A549 (cell line): ENCODE results near the gene SPTBN5. TPM values are rescaled to one million over a fixed set of nuclear protein-coding genes. Genes with fewer than 3 reads are reported as not detected.

Experiments used
- ATAC-seq, 2 experiments: fragments of 200-7000 bp in 1 of 2; fragments of >200 bp in 1 of 2; cut with Nextera tagmentation in 1 of 2; cut with Tn5 transposase in 1 of 2; 3 replicates each; pipeline versions ENCODE4 v1.8.0 to v1.9.1; 2018 to 2020; ENCODE audit warnings: mild to moderate bottlenecking in 1 of 2, moderate library complexity in 1 of 2
- CTCF ChIA-PET: fragments of 300-600 bp; sonication (Branson Sonifier 250); formaldehyde crosslinking; extraction: SDS; loops from one replicate; lab custom pipeline; 2021; ENCODE audit warnings: antibody characterized with exemption, inconsistent platforms; lab: Yijun Ruan, JAX
- POLR2A ChIA-PET: fragments of 350-600 bp; formaldehyde crosslinking; extraction: SDS; loops from one replicate; lab custom pipeline; 2021; ENCODE audit warnings: antibody characterized with exemption, inconsistent platforms; lab: Yijun Ruan, JAX
- DNase-seq, 2 experiments: peaks; one replicate each; pipeline versions ENCODE4 v3.0.0 to v3.0.0-alpha.2; 2011 to 2016; ENCODE audit warnings: low read depth in 1 of 2, low spot score in 1 of 2
- FAIRE-seq: peaks from 2 replicates; lab custom pipeline; 2011; peaks lifted over from hg19 to GRCh38; lab: Jason Lieb, UNC
- H3K27ac ChIP-seq, 2 experiments: fragments of >200 bp; sonication (Bioruptor Twin); formaldehyde crosslinking; 3 replicates each; pipeline ENCODE4 v1.5.1; 2016 to 2017
- H3K4me1 ChIP-seq: fragments of >200 bp; sonication (Bioruptor Twin); formaldehyde crosslinking; 3 replicates; pipeline ENCODE4 v1.6.1; 2016
- H3K4me2 ChIP-seq: fragments of >200 bp; sonication (Bioruptor Twin); formaldehyde crosslinking; 3 replicates; pipeline ENCODE4 v1.6.1; 2016
- H3K4me3 ChIP-seq: fragments of >200 bp; sonication (Bioruptor Twin); formaldehyde crosslinking; 3 replicates; pipeline ENCODE4 v1.5.1; 2016
- H3K9me3 ChIP-seq: fragments of >200 bp; sonication (Bioruptor Twin); formaldehyde crosslinking; 3 replicates; pipeline ENCODE4 v1.6.1; 2016
- BHLHE40 ChIP-seq: IDR thresholded peaks from 2 replicates; pipeline ENCODE4 v1.6.1; 2012; ENCODE audit warnings: low read depth, low read length, inconsistent platforms
- CBX2 ChIP-seq: fragments of 200-600 bp; sonication (generic); IDR thresholded peaks from 2 replicates; pipeline ENCODE4 v1.6.1; 2016; ENCODE audit warnings: low read depth, mild to moderate bottlenecking, borderline replicate concordance
- CEBPB ChIP-seq, 2 experiments: fragments of >200 bp in 1 of 2; sonication (Bioruptor Twin) in 1 of 2; formaldehyde crosslinking in 1 of 2; IDR thresholded peaks; 2 replicates each; pipeline ENCODE4 v1.6.1; 2012 to 2016
- CTCF ChIP-seq: fragments of >200 bp; sonication (Bioruptor Twin); formaldehyde crosslinking; IDR thresholded peaks from 3 replicates; pipeline ENCODE4 v1.5.1; 2016
- E2F6 ChIP-seq: IDR thresholded peaks from 2 replicates; pipeline ENCODE4 v1.6.1; 2012; ENCODE audit warnings: low read depth, borderline replicate concordance
- EHF ChIP-seq: fragments of 250-450 bp; sonication (Bioruptor Pico); IDR thresholded peaks from 2 replicates; pipeline ENCODE4 v1.5.0; 2020; ENCODE audit warnings: mild to moderate bottlenecking
- ELK1 ChIP-seq: fragments of 150-350 bp; IDR thresholded peaks from 2 replicates; pipeline ENCODE4 v1.6.1; 2014; ENCODE audit warnings: low read depth, mild to moderate bottlenecking, low read length
- FOSL2 ChIP-seq, 2 experiments: fragments of 450-650 bp in 1 of 2; fragments of >200 bp in 1 of 2; sonication (Bioruptor Twin) in 1 of 2; formaldehyde crosslinking; IDR thresholded peaks; 2 replicates each; pipeline versions ENCODE4 v1.5.0 to v1.6.1; 2016 to 2020; ENCODE audit warnings: mild to moderate bottlenecking in 1 of 2, moderate library complexity in 1 of 2
- HDAC2 ChIP-seq: fragments of 200-600 bp; sonication (generic); IDR thresholded peaks from 2 replicates; pipeline ENCODE4 v1.6.1; 2016
- HEYL ChIP-seq: fragments of 250-450 bp; sonication (Bioruptor Pico); IDR thresholded peaks from 2 replicates; pipeline ENCODE4 v1.8.0; 2021; ENCODE audit warnings: mild to moderate bottlenecking, moderate library complexity
- HOXA7 ChIP-seq: fragments of 250-450 bp; sonication (Bioruptor Pico); IDR thresholded peaks from 2 replicates; pipeline ENCODE4 v1.5.0; 2020; ENCODE audit warnings: mild to moderate bottlenecking, moderate library complexity
- HOXB13 ChIP-seq: fragments of 250-450 bp; sonication (Bioruptor Pico); IDR thresholded peaks from 2 replicates; pipeline ENCODE4 v1.5.0; 2020; ENCODE audit warnings: low read depth, mild to moderate bottlenecking, moderate library complexity
- HOXB5 ChIP-seq: fragments of 250-450 bp; sonication (Bioruptor Pico); IDR thresholded peaks from 2 replicates; pipeline ENCODE4 v1.5.0; 2020; ENCODE audit warnings: mild to moderate bottlenecking, moderate library complexity
- JUN ChIP-seq, 2 experiments: fragments of >200 bp; sonication (Bioruptor Twin); formaldehyde crosslinking; IDR thresholded peaks; 2 replicates in 1 of 2; 3 replicates in 1 of 2; pipeline ENCODE4 v1.6.1; 2016 to 2017
- JUNB ChIP-seq: fragments of >200 bp; sonication (Bioruptor Twin); formaldehyde crosslinking; IDR thresholded peaks from 2 replicates; pipeline ENCODE4 v1.6.1; 2016
- KDM5A ChIP-seq: fragments of 200-600 bp; sonication (generic); IDR thresholded peaks from 2 replicates; pipeline ENCODE4 v1.6.1; 2016; ENCODE audit warnings: antibody characterized with exemption, mild to moderate bottlenecking
- MAFK ChIP-seq: fragments of 450-650 bp; IDR thresholded peaks from 2 replicates; pipeline ENCODE4 v1.6.1; 2014; ENCODE audit not compliant: partially characterized antibody
- MAZ ChIP-seq: fragments of 150-350 bp; IDR thresholded peaks from 2 replicates; pipeline ENCODE4 v1.6.1; 2014; ENCODE audit warnings: antibody characterized with exemption, low read depth, low read length, borderline replicate concordance
- MYC ChIP-seq: IDR thresholded peaks from 2 replicates; pipeline ENCODE4 v1.6.1; 2012; ENCODE audit warnings: mild to moderate bottlenecking, inconsistent platforms, low read length, improper control_type of control experiment, borderline replicate concordance
- NFE2L2 ChIP-seq: fragments of 150-350 bp; conservative IDR thresholded peaks from 2 replicates; pipeline ENCODE4 v1.6.1; 2014; ENCODE audit warnings: low read length
- PHF8 ChIP-seq: fragments of 200-600 bp; sonication (generic); IDR thresholded peaks from 2 replicates; pipeline ENCODE4 v1.6.1; 2016; ENCODE audit warnings: low read depth, mild to moderate bottlenecking, antibody characterized with exemption, moderate library complexity, borderline replicate concordance
- POLR2A ChIP-seq: IDR thresholded peaks from 2 replicates; pipeline ENCODE4 v1.6.1; 2012; ENCODE audit warnings: mild to moderate bottlenecking, low read length
- POLR2AphosphoS2 ChIP-seq: conservative IDR thresholded peaks from 2 replicates; pipeline ENCODE4 v1.6.1; 2012; ENCODE audit warnings: low read length, improper control_type of control experiment, inconsistent platforms
- RAD21 ChIP-seq, 2 experiments: fragments of >200 bp in 1 of 2; sonication (Bioruptor Twin) in 1 of 2; formaldehyde crosslinking in 1 of 2; IDR thresholded peaks in 1 of 2; conservative IDR thresholded peaks in 1 of 2; 2 replicates in 1 of 2; 3 replicates in 1 of 2; pipeline ENCODE4 v1.6.1; 2012 to 2018; ENCODE audit warnings: inconsistent platforms in 1 of 2
- RFX5 ChIP-seq: fragments of 450-650 bp; IDR thresholded peaks from 2 replicates; pipeline ENCODE4 v1.7.1; 2014; ENCODE audit warnings: antibody characterized with exemption, mild to moderate bottlenecking, moderate library complexity
- SREBF2 ChIP-seq: fragments of 450-650 bp; IDR thresholded peaks from 2 replicates; pipeline ENCODE4 v1.6.1; 2014; ENCODE audit warnings: mild to moderate bottlenecking, moderate library complexity
- TFCP2L1 ChIP-seq: fragments of 250-450 bp; sonication (Bioruptor Pico); IDR thresholded peaks from 2 replicates; pipeline ENCODE4 v1.5.0; 2021; ENCODE audit warnings: mild to moderate bottlenecking
- USF2 ChIP-seq: fragments of 450-650 bp; IDR thresholded peaks from 2 replicates; pipeline ENCODE4 v1.6.1; 2014; ENCODE audit warnings: antibody characterized with exemption
- ZC3H11A ChIP-seq: fragments of 450-650 bp; IDR thresholded peaks from 2 replicates; pipeline ENCODE4 v1.6.1; 2014; ENCODE audit warnings: antibody characterized with exemption, mild to moderate bottlenecking
- ZFP36 ChIP-seq: fragments of 450-650 bp; IDR thresholded peaks from 2 replicates; pipeline ENCODE4 v1.6.1; 2014; ENCODE audit warnings: borderline replicate concordance; ENCODE audit not compliant: partially characterized antibody
- ZSCAN20 ChIP-seq: fragments of 250-450 bp; sonication (Bioruptor Pico); IDR thresholded peaks from 2 replicates; pipeline ENCODE4 v1.8.0; 2022; ENCODE audit warnings: mild to moderate bottlenecking, moderate library complexity
- WGBS: methylation state at CpG from one replicate; pipeline ENCODE4 v1.1.6; 2017; ENCODE audit errors: missing lambda C conversion rate; 5-methylcytosine and 5-hydroxymethylcytosine counted together
- polyA plus RNA-seq, 4 experiments: library from polyadenylated mRNA; depleted of rRNA in 3 of 4; stranded (reverse); fragments of >200 nt; fragmentation: RNase III in 1 of 4; extraction: RNeasy Plus Mini Kit Qiagen cat#74134 plus additional on column Dnase treatment in 1 of 4; gene quantifications; 2 replicates in 3 of 4; 3 replicates in 1 of 4; pipeline ENCODE4 v1.2.3, GENCODE V29; 2011 to 2017
- TF ChIP-seq, protein P1 (sequence below): fragments of 250-450 bp; sonication (Bioruptor Pico); IDR thresholded peaks from 2 replicates; pipeline ENCODE4 v1.5.0; 2021; ENCODE audit warnings: mild to moderate bottlenecking, moderate library complexity, borderline replicate concordance

Gene SPTBN5
- polyA plus RNA-seq, 2 of the 4 experiments (the other 2 are of a cell fraction): 0.05 to 0.17 TPM

DNA sequence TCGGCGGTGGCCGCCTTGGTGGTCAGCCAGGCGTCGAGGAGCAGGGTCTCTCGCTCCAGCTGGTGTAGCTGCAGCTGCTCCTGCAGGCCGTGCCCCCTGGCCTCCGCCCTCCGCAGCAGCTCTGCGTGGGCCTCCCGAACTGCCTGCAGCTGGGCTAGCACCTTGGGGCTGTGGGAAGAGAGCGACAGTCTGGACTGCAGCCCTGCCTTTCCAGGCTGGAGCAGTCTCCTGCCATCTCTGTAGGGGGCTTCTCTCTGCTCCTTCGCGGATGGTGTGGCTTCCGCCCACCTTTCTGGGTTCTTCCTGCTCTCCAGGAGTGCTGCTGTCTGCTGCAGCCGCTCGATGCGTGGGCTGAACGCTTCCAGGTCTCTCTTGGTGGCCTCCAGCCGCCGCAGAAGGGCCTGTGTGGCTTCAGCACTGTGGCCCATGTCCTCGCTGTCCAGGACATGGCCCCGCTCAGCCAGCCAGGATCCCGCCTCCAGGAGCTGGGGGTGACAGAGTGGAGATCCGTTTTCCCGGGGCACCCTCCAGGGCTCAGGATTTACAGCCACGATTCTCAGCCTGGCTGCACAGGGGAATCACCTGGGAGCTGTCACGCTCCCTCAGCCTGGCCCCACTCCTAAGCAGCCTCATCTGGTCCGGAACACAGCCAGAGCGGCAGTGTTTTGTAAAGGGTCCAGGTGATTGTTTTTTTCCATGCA, 38.4 kb downstream of the SPTBN5 start:
- no peak overlapping the region for H3K4me3 ChIP-seq
- H3K27ac ChIP-seq: no peak overlapping the region
- TF ChIP-seq SREBF2 (no peak), HOXB13 (no peak), JUNB (no peak), PHF8 (no peak), RFX5 (no peak), TFCP2L1 (CRISPR knock-in tag) (no peak), ZC3H11A (no peak), RAD21 (conservative IDR thresholded peaks at IDR 0.05 in 1 of 2, IDR thresholded peaks at IDR 0.05 in 1 of 2) (no peak), ELK1 (no peak), JUN (IDR thresholded peaks at IDR 0.05) (no peak), CTCF (no peak), EHF (CRISPR knock-in tag) (no peak), MAFK (no peak), MAZ (no peak), FOSL2 (IDR thresholded peaks at IDR 0.05) (no peak), FOSL2 (CRISPR knock-in tag; IDR thresholded peaks at IDR 0.05) (no peak), HOXB5 (CRISPR knock-in tag) (no peak), CEBPB (IDR thresholded peaks at IDR 0.05) (no peak), NFE2L2 (no peak), KDM5A (no peak)
- TF ChIP-seq, protein P1, sequence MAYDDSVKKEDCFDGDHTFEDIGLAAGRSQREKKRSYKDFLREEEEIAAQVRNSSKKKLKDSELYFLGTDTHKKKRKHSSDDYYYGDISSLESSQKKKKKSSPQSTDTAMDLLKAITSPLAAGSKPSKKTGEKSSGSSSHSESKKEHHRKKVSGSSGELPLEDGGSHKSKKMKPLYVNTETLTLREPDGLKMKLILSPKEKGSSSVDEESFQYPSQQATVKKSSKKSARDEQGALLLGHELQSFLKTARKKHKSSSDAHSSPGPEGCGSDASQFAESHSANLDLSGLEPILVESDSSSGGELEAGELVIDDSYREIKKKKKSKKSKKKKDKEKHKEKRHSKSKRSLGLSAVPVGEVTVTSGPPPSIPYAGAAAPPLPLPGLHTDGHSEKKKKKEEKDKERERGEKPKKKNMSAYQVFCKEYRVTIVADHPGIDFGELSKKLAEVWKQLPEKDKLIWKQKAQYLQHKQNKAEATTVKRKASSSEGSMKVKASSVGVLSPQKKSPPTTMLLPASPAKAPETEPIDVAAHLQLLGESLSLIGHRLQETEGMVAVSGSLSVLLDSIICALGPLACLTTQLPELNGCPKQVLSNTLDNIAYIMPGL (CRISPR knock-in tag): no peak
- TF ChIP-seq, all 56 proteins: peak for 0
- FAIRE-seq (no peak), ATAC-seq (no peak), DNase-seq (no peak)
- no peaks in the 10 kb centered on the region for H3K9me3 ChIP-seq
- no peak overlapping the region for H3K4me2 ChIP-seq
- POLR2A ChIA-PET: no interaction called here
- WGBS: 88% methylated on average over 12 of the region's 30 CpGs
- CTCF ChIA-PET: interaction anchor here (1.8 kb wide), 1 partner anchor 49 kb away, joined by 4 read pairs; no protein-coding TSS in a partner anchor
- no peaks in the 10 kb centered on the region for H3K4me1 ChIP-seq

DNA sequence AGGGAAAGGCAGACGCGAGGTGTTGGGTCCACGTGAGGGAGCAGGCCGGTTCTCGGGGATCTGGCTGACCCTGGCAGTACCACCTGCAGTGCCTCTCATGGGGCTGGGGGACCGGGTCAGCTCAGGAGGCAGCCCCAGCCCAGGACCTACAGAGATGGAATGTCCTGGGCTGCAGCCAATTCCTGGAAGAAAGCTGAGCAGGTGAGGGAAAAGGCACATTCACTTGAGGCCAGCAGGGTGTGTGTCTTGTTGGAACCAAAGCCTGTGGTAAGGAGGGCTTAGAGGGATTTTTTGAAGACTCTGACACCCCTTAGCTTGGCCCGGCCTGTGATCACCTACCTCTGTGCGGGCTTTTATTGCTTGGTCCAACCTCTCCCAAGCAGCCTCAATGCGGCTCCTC, 39.4 kb downstream of the SPTBN5 start:
- ChIA-PET POLR2A (no interaction called here), CTCF (interaction anchor here (1.8 kb wide), 1 partner anchor 50 kb away, joined by 4 read pairs; no protein-coding TSS in a partner anchor)
- FAIRE-seq: no peak

More for the DNA sequence above, 39.4 kb downstream of the SPTBN5 start:
- H3K4me2 ChIP-seq: no peak overlapping the region
- no peak overlapping the region for H3K27ac ChIP-seq
- no peak overlapping the region for H3K4me3 ChIP-seq
- no peaks in the 10 kb centered on the region for H3K9me3 ChIP-seq
- ATAC-seq (no peak), DNase-seq (no peak)
- TF ChIP-seq HDAC2 (no peak), USF2 (no peak), BHLHE40 (no peak), HOXB5 (CRISPR knock-in tag) (no peak), MAZ (no peak), RAD21 (conservative IDR thresholded peaks at IDR 0.05 in 1 of 2, IDR thresholded peaks at IDR 0.05 in 1 of 2) (no peak), POLR2AphosphoS2 (no peak), CBX2 (no peak), ZSCAN20 (CRISPR knock-in tag) (no peak), ZFP36 (no peak), CEBPB (IDR thresholded peaks at IDR 0.05) (no peak), MYC (no peak), POLR2A (no peak), MAFK (no peak), HOXA7 (CRISPR knock-in tag) (no peak), E2F6 (no peak), HEYL (no peak)
- no peaks in the 10 kb centered on the region for H3K4me1 ChIP-seq
- 70% methylated on average over 2 of the region's 9 CpGs for WGBS
